ENCODE measurements around the gene SPEG.
"Not testable (repeated sequence)": the region's sequence is repeated elsewhere in the genome, so short reads cannot be mapped to it uniquely, and the experiment has no call there.

Gene SPEG

GRCh38 chr2:219405451-219405850 is 29.2 kb upstream of the SPEG start:
- no peak for DNase-seq

GRCh38 chr2:219405958-219406860 is 28.4 kb upstream of the SPEG start:
- no peak for DNase-seq

- DNase-seq, result peak; percentile 67
These were observed 27.8 kb upstream of the SPEG start for GRCh38 chr2:219406861-219407230.

GRCh38 chr2:219407343-219407742 is 27.3 kb upstream of the SPEG start:
- not testable (repeated sequence) for DNase-seq

- no peak for DNase-seq
These were observed 26.4 kb upstream of the SPEG start for GRCh38 chr2:219408204-219408603.

GRCh38 chr2:219408631-219409030 is 26.0 kb upstream of the SPEG start:
- no peak for DNase-seq

GRCh38 chr2:219409619-219410018 is 25.0 kb upstream of the SPEG start:
- no peak for DNase-seq

- DNase-seq, result no peak
These were observed 24.3 kb upstream of the SPEG start for GRCh38 chr2:219410390-219410789.

- no peak for DNase-seq
These were observed 19.8 kb upstream of the SPEG start for GRCh38 chr2:219414857-219415256.

GRCh38 chr2:219415580-219416234 is 18.9 kb upstream of the SPEG start:
- DNase-seq, result no peak

- DNase-seq, result no peak
These were observed 18.4 kb upstream of the SPEG start for GRCh38 chr2:219416235-219416602.

- DNase-seq, result no peak
These were observed 17.7 kb upstream of the SPEG start for GRCh38 chr2:219416938-219417337.

GRCh38 chr2:219417374-219417773 is 17.3 kb upstream of the SPEG start:
- no peak for DNase-seq

GRCh38 chr2:219418155-219419011 is 16.3 kb upstream of the SPEG start, which contains the start of gene DES:
Gene DES (plus strand): TSS chr2:219418377. CDS start chr2:219418463, 86 bp downstream.
- no peak for DNase-seq

GRCh38 chr2:219419012-219419324 is 15.7 kb upstream of the SPEG start:
- no peak for DNase-seq

- DNase-seq, result no peak
These were observed 15.1 kb upstream of the SPEG start for GRCh38 chr2:219419331-219420197.

- DNase-seq, result no peak
These were observed 14.0 kb upstream of the SPEG start for GRCh38 chr2:219420687-219421086.

GRCh38 chr2:219421323-219421722 is 13.3 kb upstream of the SPEG start:
- no peak for DNase-seq

GRCh38 chr2:219422952-219423534 is 11.6 kb upstream of the SPEG start:
- DNase-seq, result no peak

- DNase-seq, result no peak
These were observed 10.8 kb upstream of the SPEG start for GRCh38 chr2:219423652-219424377.

Measured in T1000 (cell line).